GM19395 (cell line): ENCODE results near the gene AKR1C8.
"Not testable (repeated sequence)": the region's sequence is repeated elsewhere in the genome, so short reads cannot be mapped to it uniquely, and the experiment has no call there.

ENCODE experiments used
- ATAC-seq: cut with Tn5 transposase; IDR thresholded peaks from one replicate; pipeline ENCODE4 v1.9.1; 2021; ENCODE audit warnings: mild to moderate bottlenecking, moderate library complexity; ENCODE audit not compliant: unreplicated experiment

The AKR1C8 gene

DNA sequence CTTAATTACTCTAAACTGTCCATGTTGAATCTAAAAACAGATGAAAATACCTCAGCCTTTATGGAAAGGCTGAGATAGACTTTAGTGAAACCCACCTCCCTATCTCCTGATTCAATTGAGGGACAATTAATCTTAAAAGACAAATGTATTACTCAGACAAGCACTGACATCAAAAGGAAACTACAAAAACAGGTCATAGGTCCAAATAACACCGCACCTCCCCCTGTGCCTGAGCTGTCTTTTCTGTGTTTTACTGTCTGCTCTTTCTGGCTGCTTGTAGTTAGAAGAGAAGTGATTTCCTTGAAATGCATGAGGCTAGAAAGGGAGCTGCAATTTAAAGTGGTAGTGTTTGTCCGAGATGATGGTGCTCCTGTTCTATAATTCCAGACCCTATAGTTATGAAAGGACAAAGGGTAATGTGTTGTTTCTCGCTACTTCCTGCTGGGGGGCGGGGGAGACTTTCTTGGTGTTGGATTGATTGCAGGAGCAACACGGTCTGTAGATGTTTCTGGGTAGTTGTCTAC lies 16.0 kb downstream of the AKR1C8 start:
- no peak for ATAC-seq

DNA sequence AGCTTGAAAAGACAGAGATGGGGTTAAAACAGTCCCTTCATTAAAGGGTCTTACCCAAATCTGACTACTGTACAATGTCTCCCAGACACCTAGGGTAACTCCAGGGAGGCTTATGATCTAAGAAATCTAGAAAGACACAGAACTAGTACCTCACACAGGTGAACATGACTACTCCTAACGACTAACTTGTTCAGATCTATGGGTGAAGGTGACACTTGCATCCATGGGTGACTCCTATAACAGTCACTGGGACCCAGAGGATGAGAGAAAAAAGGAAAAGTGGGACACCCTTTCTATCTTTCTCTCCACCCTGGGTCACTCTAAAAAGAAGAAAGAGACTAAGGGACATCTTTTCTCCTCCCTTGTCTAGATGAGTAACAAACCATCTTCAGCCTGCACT lies 19.2 kb downstream of the AKR1C8 start:
- no peak for ATAC-seq

DNA sequence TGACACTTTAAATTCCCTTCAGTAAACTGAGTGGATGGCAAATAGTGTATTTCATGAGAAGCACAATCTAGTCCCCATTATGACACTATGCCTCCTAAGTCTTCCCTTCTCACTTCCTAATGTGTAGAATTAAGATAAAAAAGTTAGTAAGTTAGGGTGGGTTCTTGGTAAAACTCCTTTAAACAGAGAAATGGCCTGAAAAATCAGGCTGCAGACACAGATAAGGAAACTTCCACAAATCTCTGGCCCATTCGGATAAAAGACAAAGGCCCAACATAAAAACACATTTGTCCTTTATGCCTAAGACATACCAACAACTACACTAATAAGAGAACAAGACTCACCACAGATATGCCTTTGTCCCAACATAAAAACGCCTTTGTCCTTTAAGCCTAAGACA lies 21.5 kb downstream of the AKR1C8 start:
- no peak for ATAC-seq

DNA sequence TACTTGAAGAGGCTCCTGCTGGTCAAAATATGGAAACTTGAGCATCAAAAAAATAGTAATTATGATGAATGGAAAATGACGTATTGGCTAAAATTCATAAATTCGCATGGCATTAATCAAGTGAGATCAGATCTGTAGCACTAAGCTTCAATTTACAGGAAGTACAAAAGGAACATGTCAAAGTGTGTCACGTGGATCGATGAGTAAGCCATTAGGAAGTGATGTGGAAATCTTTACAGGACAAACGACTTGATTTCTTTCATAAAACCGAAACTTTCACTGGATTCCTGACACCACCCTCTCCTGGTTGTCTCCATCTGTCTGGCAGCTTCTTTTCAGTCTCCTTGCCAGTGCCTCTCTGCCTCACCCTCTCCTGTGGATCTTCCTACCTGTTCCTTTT lies 25.8 kb downstream of the AKR1C8 start:
- ATAC-seq, result no peak

DNA sequence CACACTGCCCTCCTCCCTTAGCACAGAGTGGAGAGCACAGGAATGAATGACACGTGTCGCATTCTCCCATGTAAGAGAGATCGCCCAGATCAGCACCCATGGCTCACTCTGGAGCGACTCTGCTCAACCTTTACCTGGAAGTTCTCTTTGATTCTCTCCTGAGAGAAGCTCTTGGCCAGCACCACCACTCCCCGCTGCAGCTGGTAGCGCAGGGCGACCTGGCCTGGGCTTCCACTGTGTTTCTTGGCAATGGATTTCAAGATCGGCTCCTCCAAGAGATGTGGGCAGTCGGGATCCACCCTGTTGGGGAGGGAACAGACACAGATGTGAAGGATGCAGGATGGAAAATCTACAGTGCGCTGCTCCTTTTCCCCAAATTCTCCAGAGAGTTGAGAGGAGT lies 27.4 kb downstream of the AKR1C8 start:
- ATAC-seq, result no peak

DNA sequence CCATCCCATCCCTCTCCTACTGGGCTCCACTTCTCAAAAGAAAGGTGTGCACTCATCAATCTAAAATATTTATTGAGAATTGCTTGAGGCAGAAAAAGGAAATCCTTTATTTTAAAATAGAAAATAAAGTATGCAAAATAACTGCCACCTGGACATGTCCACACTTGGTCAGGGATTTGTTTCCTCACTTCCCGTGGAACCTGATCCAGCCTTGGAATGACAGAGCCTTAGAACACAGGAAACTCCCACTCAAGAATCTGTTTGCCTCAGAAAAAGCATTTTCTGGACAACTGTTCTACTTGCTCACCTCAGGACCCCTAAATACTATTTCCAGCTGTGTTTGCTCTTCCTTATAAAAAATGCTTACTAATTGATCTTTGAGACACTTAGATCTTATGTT lies 29.0 kb downstream of the AKR1C8 start:
- ATAC-seq, result no peak

DNA sequence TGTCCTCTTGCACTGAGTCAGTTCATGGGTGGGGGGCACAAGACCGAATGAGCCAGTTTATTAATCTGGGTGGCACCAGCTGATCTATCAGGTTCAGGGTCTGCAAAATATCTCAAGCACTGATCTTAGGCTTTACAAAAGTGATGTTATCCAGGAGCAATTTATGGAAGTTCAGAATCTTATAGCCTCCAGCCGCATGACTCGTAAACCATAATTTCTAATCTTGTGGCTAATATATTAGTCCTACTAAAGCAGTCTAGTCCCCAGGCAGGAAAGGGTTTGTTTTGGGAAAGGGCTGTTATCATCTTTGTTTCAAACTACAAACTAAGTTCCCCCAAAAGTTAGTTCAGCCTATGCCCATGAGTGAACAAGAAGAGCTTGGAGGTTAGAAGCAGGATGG lies 33.9 kb downstream of the AKR1C8 start:
- ATAC-seq, result no peak

DNA sequence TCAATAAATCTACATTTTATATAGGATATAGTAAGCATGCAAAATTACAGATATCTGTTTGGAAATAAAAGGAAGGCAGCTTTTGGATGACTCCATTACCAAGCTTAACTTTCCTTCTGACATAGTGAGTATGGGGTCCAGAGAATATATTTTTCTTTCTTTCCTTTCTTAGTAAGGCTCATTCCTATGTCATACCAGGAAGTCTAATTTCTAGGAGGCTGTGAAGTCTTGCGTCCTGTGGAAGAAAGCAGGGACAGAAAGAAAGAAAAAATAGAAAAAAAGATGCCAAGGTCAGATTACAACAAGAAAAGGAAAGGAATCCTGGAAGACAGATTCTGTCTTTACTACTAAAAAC lies 36.3 kb downstream of the AKR1C8 start:
- no peak for ATAC-seq

DNA sequence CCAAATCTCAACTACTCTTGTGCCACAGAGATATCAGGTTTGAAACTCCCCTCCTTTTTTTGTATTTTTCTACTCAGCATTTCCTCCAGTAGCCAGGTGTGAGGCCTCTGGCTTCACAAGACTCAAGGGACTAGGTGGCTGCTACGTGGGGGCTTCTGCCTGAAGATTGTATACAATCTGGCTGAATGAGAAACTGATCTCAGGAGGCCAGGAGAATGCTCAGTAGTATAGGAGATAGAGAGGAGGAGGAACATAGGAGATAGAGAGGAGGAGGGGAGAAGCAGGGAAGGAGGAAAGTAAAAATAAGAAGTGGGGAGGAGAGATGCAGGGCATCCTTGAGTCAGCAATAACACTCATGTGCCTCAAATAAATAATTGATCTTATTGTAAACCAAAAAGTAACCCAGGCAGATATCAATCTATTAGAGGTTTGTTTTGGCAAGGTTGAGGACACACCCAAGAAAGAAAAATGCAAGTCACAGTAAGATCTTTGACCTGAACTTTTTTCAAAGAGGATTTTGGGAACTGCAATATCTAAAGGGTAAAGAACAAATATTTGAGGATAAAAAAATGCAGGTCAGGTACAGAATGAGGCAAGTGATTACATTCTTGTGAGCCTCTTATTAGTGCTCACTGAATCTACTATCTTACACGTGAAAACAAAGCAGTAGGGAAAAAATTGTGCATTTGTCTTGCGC lies 36.8 kb downstream of the AKR1C8 start:
- no peak for ATAC-seq

DNA sequence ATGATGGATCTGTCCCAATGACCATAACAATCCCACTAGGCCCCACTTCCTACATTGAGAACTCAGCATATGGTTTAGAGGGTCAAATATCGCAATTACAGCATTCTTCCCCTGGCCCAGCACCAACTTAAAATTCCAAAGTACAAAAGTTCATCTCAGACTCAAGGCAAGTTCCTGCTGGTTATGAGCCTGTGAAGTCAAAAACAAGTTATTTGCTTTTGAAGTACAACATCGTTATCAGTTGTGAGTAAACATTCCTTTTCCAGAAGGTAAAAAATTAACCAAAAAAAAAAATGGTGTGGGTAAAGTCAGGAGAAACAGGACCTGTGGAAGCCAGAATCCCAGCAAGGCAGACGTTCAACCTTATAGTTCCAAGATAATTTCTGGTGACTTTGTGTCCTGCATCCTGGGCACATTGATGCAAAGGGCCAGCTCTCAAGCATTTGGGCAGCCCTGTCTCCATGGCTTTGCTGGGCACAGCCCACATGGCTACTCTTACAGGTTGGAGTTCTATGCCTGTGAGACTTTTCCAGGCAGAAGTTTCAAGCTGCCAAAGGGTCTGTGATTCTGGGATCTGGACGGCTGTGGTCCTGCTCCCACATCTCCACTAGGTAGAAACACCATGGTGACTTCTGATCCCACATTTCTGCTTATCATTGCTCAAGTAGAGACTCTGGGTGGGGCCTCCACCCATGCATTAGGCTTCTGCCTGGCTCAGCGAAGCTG lies 37.5 kb downstream of the AKR1C8 start:
- no peak for ATAC-seq

DNA sequence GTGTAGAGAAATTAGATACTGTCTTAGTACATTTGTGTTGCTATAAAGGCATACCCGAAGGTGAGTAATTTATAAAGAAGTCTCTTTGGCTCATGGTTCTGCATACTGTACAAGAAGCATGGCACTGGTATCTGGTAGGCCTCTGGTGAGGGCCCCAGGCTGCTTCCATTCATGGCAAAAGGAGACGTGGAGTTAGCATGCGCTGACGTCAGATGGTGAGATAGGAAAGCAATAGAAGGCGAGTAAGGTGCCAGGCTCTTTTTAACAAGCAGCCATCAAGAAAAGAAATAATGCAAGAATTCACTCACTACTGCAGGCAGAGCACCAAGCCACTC lies 38.1 kb downstream of the AKR1C8 start:
- ATAC-seq, result no peak

DNA sequence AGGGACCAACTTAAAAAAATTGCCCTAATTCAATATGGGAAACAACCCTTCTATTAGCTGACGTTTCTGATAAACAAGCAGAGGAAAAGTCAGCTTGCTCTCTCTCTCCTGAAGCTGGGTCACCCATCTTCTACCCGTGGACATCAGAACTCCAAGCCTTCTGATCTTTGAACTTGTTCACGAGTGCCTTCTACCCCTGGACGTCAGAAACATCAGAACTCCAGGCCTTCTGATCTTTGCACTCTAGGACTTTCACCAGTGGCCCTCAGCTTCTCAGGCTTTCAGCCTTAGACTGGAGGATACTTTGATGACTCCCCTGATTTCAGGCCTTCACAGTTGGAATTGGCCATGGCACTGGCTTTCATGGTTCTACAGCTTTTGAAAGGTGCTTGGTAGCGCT lies 41.8 kb downstream of the AKR1C8 start:
- ATAC-seq, result no peak

DNA sequence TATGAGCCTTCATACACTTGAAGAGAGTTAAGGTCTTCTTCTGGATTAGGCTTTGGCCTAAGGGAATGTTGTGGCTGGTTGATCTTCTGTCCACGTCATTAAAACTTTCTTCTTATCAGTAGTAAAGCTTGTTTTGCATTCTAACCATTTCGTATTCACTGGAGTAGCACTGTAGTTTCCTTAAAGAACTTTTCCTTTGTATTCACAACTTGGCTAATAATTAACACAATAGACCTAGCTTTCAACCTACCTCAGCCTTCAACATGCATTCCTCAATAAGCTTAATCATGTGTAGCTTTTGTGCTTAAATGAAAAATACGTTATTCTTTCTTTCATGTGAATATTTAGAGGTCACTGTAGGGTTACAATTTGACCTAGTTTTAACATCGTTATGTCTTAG lies 42.8 kb downstream of the AKR1C8 start:
- no peak for ATAC-seq

DNA sequence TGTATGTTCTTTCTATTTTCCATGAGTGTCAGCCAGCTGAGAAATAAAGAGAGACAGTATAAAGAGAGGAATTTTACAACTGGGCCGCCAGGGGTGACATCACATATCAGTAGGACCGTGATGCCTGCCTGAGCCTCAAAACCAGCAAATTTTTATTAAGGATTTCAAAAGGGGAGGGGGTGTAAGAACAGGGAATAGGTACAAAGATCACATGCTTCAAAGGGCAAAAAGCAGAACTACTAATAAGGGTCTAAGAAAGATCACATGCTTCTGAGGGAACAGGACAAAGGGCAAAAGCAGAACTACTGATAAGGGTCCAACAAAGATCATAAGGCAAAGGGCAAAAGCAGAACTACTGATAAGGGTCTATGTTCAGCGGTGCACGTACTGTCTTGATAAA lies 47.3 kb downstream of the AKR1C8 start:
- ATAC-seq, result not testable (repeated sequence)

DNA sequence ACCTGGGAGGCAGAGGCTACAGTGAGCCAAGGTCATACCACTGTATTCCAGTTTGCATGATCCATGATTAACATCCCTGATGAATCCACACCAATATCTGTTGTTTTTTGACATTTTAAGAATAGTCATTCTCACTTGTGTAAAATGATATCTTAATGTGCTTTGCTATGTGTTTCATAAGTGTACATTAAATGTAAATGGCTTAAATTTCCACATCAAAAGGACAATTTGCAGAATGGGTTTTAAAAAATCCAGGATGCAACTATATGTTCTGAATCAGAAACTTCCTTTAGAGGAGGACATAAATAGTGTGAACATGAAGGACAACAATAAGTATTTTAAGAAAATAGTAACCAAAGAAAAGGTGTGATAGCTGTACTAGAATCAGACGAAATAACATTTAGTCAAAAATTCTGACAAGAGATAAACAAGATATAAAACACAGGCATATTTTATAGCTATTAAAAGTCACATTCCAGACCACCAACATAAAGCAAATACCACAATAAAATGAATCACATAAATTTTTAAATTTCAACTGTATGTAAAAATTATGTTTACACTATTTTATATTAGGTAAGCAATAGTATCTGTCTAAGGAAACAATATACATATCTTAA lies 48.4 kb downstream of the AKR1C8 start:
- ATAC-seq, result no peak

DNA sequence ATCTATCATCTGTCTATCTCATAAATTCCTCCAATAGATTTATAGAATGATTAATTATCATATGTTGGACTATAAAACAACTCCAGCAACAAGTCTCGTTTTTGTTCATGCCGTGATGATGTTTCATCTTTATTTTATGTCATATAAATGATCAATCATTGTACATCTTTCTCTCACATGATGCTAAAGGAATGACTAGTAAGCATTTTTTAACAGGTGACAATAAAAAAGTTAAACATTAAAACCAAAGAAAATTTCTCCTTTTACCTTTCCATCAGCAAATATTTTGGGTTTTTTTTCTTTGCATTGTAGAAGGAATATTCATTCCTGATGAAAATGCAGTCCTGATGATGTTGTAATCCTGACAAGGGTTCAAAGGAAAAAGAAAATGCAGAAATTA lies 49.4 kb downstream of the AKR1C8 start:
- ATAC-seq, result no peak

DNA sequence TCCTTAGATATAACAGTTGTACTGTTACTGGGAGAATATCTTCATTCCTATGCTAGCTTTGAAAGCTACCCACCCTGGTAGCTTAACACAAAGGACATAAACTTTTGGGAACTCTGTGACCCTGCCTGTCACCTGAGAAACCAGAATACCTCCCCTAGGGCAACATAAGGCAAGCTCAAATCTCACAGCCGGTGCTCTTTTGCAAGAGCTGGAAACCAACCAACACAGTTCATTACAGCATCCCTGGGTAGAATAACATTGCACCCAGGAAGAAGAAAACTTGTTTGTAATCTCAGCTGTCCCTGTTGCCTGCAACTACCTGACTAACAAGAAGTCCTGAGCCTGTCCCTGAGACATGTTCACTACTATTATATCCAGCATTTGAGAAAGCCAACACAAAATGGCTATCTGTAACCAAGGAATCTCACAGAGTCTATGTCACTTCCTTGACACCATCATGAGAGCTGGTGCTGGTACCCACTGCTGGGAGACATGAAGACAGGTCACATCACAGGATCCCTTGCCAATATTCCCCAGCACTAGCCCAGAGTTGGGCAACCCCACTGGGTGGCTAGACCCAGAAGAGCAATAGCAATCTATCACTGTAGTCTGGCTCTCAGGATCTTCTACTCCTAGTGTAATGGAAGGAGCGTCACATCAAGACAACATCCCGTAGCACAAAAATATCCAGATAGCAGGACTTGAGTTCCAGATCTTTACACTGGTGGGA lies 59.5 kb downstream of the AKR1C8 start:
- ATAC-seq, result no peak

DNA sequence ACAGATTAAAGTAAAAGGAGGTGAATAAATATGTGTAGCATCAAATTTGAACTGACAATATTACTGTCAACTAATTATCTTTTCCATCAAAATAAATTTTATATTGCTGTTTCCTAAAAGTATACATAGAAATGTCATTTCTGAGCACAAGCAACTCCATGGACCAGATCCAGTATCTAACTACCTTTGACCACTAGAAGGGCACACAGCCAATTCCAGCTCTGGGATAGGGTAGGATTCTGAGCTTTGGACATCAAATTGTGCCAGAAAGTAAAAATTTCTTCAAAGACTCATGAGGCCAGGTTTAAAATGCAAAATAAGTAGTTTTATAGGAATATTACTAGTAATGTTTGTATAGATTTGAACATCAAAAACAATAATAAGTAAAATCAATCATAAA lies 61.1 kb downstream of the AKR1C8 start:
- ATAC-seq, result no peak

DNA sequence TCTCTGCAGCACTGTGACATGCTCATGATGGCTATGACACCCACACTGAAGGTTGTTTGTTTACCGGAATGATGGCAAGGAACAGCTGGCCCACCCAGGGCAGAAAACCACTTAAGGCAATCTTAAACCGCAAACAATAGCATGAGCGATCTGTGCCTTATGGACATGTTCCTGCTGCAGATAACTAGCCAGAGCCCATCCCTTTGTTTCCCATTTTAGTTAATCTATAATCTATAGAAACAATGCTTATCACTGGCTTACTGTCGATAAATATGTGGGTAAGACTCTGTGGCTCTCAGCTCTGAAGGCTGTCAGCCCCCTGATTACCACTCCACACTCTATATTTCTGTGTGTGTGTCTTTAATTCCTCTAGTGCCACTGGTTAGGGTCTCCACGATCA lies 65.0 kb downstream of the AKR1C8 start:
- not testable (repeated sequence) for ATAC-seq

DNA sequence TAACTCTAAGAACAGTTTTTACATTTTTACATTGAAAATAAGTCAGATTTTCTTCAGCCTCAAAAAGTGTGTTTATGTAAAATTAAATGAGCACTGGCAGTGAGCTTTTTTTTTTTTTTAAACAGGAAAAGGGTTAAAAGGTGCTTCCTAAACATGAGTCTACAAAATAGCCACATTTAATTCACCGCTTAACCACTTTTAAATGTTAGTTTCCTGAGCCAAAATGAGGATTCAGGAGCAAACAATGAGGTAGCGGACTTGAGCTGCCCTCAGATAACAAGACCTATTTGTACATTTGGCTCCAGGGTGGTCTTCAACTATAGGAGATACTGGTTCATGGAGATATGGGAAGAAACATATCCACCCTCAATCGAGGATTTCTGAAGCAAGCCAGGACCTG lies 67.9 kb downstream of the AKR1C8 start:
- no peak for ATAC-seq

DNA sequence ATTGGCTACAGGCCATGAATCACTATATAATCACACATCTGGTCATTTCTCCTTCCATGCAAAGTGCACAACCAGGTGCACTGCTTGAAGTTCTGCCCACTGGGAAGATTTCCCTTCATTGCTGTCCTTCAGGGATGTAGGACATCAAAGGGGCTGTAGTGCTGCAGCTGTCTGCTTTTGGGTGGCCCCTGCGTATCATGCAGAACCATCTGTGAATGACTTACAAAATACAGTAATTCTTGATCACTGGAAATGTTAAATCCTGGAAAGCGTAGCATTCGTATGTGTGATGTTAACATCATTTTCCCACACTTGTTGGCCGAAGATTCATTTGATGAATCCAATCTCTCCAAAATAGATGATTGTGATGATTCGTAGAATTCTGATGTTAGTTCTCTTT lies 68.3 kb downstream of the AKR1C8 start:
- no peak for ATAC-seq

DNA sequence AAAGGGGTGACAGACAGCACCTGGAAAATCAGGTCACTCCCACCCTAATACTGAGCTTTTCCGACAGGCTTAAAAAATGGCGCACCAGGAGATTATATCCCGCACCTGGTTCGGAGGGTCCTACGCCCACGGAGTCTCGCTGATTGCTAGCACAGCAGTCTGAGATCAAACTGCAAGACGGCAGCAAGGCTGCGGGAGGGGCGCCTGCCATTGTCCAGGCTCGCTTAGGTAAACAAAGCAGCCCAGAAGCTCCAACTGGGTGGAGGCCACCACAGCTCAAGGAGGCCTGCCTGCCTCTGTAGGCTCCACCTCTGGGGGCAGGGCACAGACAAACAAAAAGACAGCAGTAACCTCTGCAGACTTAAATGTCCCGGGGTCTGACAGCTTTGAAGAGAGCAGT lies 75.1 kb downstream of the AKR1C8 start:
- not testable (repeated sequence) for ATAC-seq
